ENCODE results near the gene DHCR24. TPM values are rescaled to one million over a fixed set of nuclear protein-coding genes. Genes with fewer than 3 reads are reported as not detected.

Gene DHCR24
- total and polyA plus RNA-seq, 2 donors (not counting 3 experiments of a cell fraction or from before 2014, with no cell fraction given): 223 to 239 TPM

DNA sequence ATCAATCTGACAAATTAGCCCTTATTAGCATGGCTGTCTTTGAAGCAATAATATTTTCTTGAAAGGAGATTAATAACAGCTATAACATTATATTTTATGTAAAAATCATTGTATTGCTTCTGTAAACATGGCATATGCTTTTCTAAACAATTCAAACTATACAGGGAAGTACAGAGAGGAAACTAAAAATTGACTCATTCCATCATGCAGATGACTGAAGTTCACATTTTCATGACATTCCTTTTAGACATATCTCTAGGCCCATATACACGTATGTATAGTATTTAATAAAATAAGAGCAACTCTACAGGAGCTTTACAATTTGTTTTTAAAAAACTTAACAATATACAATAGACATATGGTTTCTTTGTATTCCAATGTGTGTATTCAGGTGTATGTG, 5.6 kb upstream of the DHCR24 start:
- FAIRE-seq (peak; percentile 63), DNase-seq (ENCODE audit: low read depth, low spot score) (no peak)
- H3K4me1 ChIP-seq (ENCODE audit: control insufficient read depth, extremely low read depth, insufficient read depth, low read length): peaks cover 16% of the 10 kb centered on the region
- no TSS peak for BruUV-seq (replicated peaks)
- H3K4me2 ChIP-seq (ENCODE audit: insufficient read depth, low read length): peak overlapping the region; percentile 30
- no peaks in the 10 kb centered on the region for H3K36me3 ChIP-seq (ENCODE audit: control insufficient read depth in 2 of 2, extremely low read depth in 1 of 2, insufficient read depth in 2 of 2, low read length in 2 of 2)
- H3K27ac ChIP-seq (ENCODE audit: insufficient read depth, low read depth, low read length): no peak overlapping the region
- H3K9me1 ChIP-seq (replicated peaks; ENCODE audit: control insufficient read depth, extremely low read depth, insufficient read depth, low read length): no peaks in the 10 kb centered on the region
- POLR2A ChIA-PET: interaction anchor here (0.6 kb wide), 1 partner anchor 305 kb away, joined by 3 read pairs; no protein-coding TSS in a partner anchor
- H3K79me2 ChIP-seq (ENCODE audit: control insufficient read depth, insufficient read depth, low read length): no peaks in the 10 kb centered on the region
- CTCF ChIA-PET: interaction anchor here (2.5 kb wide), 1 partner anchor 53 kb away, joined by 12 read pairs; no protein-coding TSS in a partner anchor
- no peak overlapping the region for H3K4me3 ChIP-seq (replicated peaks in 1 of 3; ENCODE audit: insufficient read depth in 1 of 3, low read depth in 1 of 3, low read length in 3 of 3)
- no peak for TF ChIP-seq MYC (IDR thresholded peaks at IDR 0.05; ENCODE audit: low read depth, low read length)
- TF ChIP-seq, protein P1, sequence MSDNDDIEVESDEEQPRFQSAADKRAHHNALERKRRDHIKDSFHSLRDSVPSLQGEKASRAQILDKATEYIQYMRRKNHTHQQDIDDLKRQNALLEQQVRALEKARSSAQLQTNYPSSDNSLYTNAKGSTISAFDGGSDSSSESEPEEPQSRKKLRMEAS (IDR thresholded peaks at IDR 0.05; ENCODE audit: insufficient read depth, insufficient read length): no peak
- peak; percentile 7 for TF ChIP-seq JUN (IDR thresholded peaks at IDR 0.05; ENCODE audit: borderline replicate concordance, insufficient read depth, insufficient read length, low read depth)
- TF ChIP-seq POLR2AphosphoS5 (IDR thresholded peaks at IDR 0.05; ENCODE audit: insufficient read depth, low read depth, low read length): no peak
- no peak for TF ChIP-seq EZH2 (IDR thresholded peaks at IDR 0.05; ENCODE audit: borderline replicate concordance, low read depth, low read length, severe bottlenecking)
- no peak overlapping the region for H2AFZ ChIP-seq (ENCODE audit: low read depth, low read length)
- no peak overlapping the region for H3K9ac ChIP-seq (replicated peaks; ENCODE audit: extremely low read depth, insufficient read depth, low read length)
- no peaks in the 10 kb centered on the region for H4K20me1 ChIP-seq (replicated peaks; ENCODE audit: control insufficient read depth, extremely low read depth, insufficient read depth, low read length)
- H3K27me3 ChIP-seq (ENCODE audit: control insufficient read depth in 2 of 2, insufficient read depth in 2 of 2, low read length in 2 of 2): no peaks in the 10 kb centered on the region
- intact Hi-C loops (cut with micrococcal nuclease) (no loop called here), dilution Hi-C loops (cut with MboI; ENCODE audit: extremely low pct_ligation_motif_present, low sequenced_read_pairs) (no loop called here)
- H3K9me3 ChIP-seq (replicated peaks; ENCODE audit: control insufficient read depth, insufficient read depth, low read length): no peaks in the 10 kb centered on the region

DNA sequence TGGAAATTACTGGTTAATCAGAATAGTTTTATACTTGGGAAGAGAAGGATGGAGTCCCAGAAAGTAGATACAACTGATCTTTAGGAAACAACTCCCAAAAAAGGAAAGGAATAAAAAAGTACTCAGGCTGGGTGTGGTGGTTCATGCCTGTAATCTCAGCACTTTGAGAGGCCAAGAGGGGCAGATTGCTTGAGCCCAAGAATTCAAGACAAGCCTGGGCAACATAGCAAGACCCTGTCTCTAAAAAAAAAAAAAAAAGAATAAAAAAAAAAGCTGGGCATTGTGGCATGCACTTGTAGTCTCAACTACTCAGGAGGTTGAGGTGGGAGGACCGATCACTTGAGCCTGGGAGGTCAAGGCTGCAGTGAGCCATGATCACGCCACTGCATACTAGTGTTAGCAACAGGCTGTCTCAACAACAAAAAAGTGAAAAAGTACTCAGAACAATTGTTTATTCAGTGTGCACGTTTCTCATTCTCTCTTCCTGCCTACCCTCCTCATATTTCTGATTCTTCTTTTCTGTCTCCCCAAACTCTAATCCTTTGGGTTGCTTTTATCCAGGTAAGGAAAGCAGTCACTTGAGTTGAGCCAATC, 2.2 kb upstream of the DHCR24 start:
- no peaks in the 10 kb centered on the region for H3K27me3 ChIP-seq (ENCODE audit: control insufficient read depth in 2 of 2, insufficient read depth in 2 of 2, low read length in 2 of 2)
- CTCF ChIA-PET: interaction anchor here (3.5 to 3.7 kb wide), 2 partner anchors 55 to 61 kb away, joined by 13 to 29 read pairs; no protein-coding TSS in a partner anchor
- dilution Hi-C loops (cut with MboI; ENCODE audit: extremely low pct_ligation_motif_present, low sequenced_read_pairs) (no loop called here), intact Hi-C loops (cut with micrococcal nuclease) (no loop called here)
- BruUV-seq (replicated peaks): no TSS peak
- peaks cover 27% of the 10 kb centered on the region for H3K79me2 ChIP-seq (ENCODE audit: control insufficient read depth, insufficient read depth, low read length)
- no peak overlapping the region for H3K9ac ChIP-seq (replicated peaks; ENCODE audit: extremely low read depth, insufficient read depth, low read length)
- H3K4me3 ChIP-seq (replicated peaks in 1 of 3; ENCODE audit: insufficient read depth in 1 of 3, low read depth in 1 of 3, low read length in 3 of 3): no peak overlapping the region
- no peak for FAIRE-seq
- no peak overlapping the region for H2AFZ ChIP-seq (ENCODE audit: low read depth, low read length)
- POLR2A ChIA-PET: no interaction called here
- DNase-seq (ENCODE audit: low read depth, low spot score): no peak
- H3K9me1 ChIP-seq (replicated peaks; ENCODE audit: control insufficient read depth, extremely low read depth, insufficient read depth, low read length): no peaks in the 10 kb centered on the region
- TF ChIP-seq, protein P2, sequence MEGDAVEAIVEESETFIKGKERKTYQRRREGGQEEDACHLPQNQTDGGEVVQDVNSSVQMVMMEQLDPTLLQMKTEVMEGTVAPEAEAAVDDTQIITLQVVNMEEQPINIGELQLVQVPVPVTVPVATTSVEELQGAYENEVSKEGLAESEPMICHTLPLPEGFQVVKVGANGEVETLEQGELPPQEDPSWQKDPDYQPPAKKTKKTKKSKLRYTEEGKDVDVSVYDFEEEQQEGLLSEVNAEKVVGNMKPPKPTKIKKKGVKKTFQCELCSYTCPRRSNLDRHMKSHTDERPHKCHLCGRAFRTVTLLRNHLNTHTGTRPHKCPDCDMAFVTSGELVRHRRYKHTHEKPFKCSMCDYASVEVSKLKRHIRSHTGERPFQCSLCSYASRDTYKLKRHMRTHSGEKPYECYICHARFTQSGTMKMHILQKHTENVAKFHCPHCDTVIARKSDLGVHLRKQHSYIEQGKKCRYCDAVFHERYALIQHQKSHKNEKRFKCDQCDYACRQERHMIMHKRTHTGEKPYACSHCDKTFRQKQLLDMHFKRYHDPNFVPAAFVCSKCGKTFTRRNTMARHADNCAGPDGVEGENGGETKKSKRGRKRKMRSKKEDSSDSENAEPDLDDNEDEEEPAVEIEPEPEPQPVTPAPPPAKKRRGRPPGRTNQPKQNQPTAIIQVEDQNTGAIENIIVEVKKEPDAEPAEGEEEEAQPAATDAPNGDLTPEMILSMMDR (IDR thresholded peaks at IDR 0.05; ENCODE audit: extremely low read depth in 1 of 2, insufficient read depth in 1 of 2, low read depth in 1 of 2, low read length in 2 of 2): no peak
- no peak for TF ChIP-seq JUN (IDR thresholded peaks at IDR 0.05; ENCODE audit: borderline replicate concordance, insufficient read depth, insufficient read length, low read depth)
- no peak for TF ChIP-seq POLR2A (IDR thresholded peaks at IDR 0.05; ENCODE audit: low read depth, low read length)
- TF ChIP-seq POLR2AphosphoS5 (IDR thresholded peaks at IDR 0.05; ENCODE audit: insufficient read depth, low read depth, low read length): no peak
- TF ChIP-seq, protein P1 (IDR thresholded peaks at IDR 0.05; ENCODE audit: insufficient read depth, insufficient read length): no peak
- no peak for TF ChIP-seq EZH2 (IDR thresholded peaks at IDR 0.05; ENCODE audit: borderline replicate concordance, low read depth, low read length, severe bottlenecking)
- TF ChIP-seq MYC (IDR thresholded peaks at IDR 0.05; ENCODE audit: low read depth, low read length): no peak
- no peak for TF ChIP-seq GATA2 (IDR thresholded peaks at IDR 0.05; ENCODE audit: insufficient read depth, insufficient read length, low read depth, low read length)
- TF ChIP-seq FOS (IDR thresholded peaks at IDR 0.05; ENCODE audit: borderline replicate concordance, insufficient read depth, low read length): no peak
- H3K4me2 ChIP-seq (ENCODE audit: insufficient read depth, low read length): no peak overlapping the region
- no peak overlapping the region for H3K27ac ChIP-seq (ENCODE audit: insufficient read depth, low read depth, low read length)
- no peaks in the 10 kb centered on the region for H3K36me3 ChIP-seq (ENCODE audit: control insufficient read depth in 2 of 2, extremely low read depth in 1 of 2, insufficient read depth in 2 of 2, low read length in 2 of 2)
- no peaks in the 10 kb centered on the region for H3K9me3 ChIP-seq (replicated peaks; ENCODE audit: control insufficient read depth, insufficient read depth, low read length)
- H3K4me1 ChIP-seq (ENCODE audit: control insufficient read depth, extremely low read depth, insufficient read depth, low read length): peaks cover 37% of the 10 kb centered on the region
- no peaks in the 10 kb centered on the region for H4K20me1 ChIP-seq (replicated peaks; ENCODE audit: control insufficient read depth, extremely low read depth, insufficient read depth, low read length)

Measured in endothelial cell of umbilical vein (primary cell).